GM12872 (cell line): ENCODE measurements around the gene PDE4D.

Experiments used
- TF ChIP-seq, protein P1 (sequence below): IDR thresholded peaks from 3 replicates; pipeline ENCODE4 v1.5.1; 2011; ENCODE audit warnings: low read depth, mild to moderate bottlenecking, low read length, moderate library complexity; ENCODE audit not compliant: insufficient read depth

Gene PDE4D

DNA sequence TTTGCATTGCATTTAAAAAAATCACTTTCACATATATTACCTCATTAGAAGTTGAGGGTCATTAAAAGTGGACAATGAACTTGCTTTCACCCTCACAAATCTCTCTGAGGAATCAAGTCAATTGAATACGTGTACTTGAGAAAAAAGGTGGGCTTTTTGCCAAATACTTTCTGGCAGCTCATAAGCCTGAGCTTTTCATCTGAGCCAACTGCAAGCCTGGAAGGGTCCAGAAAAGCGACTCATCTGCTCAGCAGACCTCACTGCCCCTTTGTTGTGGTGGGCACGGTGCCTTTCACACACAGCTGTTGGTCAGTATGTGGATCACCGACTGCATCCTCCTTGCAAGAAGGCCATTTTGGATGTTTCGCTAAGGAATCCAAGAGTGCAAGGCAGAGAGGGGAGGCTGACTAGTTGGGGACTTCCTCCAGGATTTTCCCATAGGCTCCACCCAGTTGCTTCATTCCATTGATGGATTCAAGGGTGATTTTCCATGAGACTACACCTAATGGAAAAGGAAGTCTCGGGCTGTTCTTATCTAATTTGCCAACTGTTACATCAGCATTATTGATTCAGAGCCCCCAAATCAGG lies 564.7 kb downstream of the PDE4D start:
- TF ChIP-seq, protein P1, sequence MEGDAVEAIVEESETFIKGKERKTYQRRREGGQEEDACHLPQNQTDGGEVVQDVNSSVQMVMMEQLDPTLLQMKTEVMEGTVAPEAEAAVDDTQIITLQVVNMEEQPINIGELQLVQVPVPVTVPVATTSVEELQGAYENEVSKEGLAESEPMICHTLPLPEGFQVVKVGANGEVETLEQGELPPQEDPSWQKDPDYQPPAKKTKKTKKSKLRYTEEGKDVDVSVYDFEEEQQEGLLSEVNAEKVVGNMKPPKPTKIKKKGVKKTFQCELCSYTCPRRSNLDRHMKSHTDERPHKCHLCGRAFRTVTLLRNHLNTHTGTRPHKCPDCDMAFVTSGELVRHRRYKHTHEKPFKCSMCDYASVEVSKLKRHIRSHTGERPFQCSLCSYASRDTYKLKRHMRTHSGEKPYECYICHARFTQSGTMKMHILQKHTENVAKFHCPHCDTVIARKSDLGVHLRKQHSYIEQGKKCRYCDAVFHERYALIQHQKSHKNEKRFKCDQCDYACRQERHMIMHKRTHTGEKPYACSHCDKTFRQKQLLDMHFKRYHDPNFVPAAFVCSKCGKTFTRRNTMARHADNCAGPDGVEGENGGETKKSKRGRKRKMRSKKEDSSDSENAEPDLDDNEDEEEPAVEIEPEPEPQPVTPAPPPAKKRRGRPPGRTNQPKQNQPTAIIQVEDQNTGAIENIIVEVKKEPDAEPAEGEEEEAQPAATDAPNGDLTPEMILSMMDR: no peak

DNA sequence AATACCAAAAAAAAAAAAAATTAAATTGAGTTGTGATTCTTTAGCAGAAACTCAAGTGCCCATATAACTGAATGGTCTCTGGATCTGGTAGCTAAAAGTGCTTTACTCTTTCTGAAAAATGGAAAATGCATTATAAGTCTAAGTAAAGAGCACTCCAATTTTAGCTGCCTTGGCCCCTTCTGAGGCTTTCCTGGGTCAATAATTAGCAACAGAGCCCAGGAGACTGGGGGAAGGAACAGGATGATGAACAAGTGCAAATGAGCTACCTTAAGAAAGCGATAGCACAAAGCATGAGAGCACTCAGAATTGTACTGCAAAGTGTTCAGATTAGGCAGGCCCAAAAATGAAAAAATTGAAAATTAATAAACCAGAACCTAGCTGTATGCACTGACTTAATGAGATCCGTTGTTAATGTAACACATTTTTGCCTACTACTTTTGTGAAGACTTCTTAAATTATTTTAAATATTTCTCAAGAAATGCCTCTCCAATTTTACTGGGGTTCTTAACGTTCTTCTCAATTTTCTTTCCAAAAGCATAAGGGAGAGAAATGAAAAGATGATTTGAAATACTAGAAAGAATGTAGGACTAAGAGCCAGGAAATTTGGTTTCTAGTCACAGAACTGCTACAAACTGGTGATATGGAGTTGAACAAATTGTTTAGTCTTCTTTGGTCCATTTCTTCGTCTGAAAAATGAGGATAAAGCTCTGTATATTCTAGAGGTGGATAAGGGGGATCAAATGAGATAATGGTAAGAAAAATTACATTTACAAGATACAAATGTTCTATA lies 566.1 kb downstream of the PDE4D start:
- TF ChIP-seq, protein P1: no peak

DNA sequence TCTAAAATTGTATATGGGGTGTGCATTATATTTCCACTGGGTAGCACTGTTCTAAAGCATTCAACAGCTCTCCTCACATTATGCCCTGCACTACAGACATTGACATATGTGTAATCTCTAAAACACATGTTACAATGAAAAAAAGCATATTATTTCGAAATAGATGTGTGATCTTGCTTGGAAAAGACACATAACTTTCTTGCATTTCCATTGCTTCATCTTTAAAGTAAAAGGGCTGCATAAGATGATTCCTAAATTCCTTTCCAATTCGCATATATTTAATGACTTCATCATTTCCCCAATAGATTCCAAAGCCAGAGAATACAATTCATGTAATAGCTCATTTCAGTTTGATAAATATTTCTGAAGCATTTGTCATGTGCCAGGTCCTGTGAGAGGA lies 566.9 kb downstream of the PDE4D start:
- TF ChIP-seq, protein P1: no peak

DNA sequence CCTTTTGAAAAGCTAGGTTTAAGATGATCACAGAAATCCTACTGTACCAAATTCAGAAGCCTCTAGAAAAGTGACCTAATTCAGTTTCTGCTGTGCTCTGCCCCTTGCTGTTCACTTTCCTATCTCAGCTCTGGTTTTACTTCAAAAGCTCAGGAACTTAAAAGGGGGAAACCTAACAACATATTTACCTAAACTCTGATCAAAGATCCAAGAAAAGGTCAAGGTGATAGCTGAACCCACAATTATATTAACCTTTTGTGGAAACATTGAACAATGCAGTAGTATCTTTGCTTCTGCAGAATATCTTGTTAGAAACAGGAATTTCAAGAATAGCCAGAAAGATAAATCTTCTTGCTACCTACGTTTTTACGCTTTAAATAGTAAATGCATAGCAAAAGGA lies 568.5 kb downstream of the PDE4D start:
- TF ChIP-seq, protein P1: no peak

DNA sequence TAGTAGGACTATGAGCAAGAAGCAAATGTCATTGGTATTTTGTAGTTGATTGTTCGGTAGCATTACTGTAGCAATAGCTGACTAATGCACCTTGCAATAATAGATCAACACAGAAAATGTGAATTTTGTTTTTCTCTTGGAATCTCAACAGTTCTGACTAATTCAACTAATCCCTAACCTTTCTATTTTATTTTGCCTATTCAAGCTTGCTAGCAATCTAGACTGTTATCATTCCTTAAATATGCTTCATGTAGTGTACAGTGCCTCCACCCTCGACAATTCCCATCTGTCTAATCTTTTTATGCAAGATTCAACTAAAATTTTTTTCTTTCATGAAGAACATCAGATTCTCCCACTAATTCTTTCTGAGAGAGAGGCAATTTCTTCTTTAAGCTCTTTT lies 570.6 kb downstream of the PDE4D start:
- TF ChIP-seq, protein P1: no peak

DNA sequence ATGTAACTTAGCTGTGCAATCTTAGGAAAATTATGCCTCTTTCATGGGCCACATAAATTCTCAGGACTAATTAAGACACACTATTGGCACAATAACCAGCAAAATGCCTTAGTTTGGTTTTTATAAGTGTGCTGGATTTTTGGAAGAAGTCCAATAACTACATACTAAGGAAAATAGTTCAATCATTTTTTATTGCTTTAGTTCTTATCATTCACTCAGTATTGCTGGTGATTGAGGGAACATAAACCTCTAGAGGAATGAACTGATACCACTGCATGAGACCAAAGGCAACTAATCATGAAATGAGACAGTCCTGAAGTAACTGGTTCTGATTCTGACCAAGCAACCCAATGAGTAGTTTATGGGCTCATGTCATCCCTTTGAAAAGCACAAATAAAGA lies 571.5 kb downstream of the PDE4D start:
- TF ChIP-seq, protein P1: no peak

DNA sequence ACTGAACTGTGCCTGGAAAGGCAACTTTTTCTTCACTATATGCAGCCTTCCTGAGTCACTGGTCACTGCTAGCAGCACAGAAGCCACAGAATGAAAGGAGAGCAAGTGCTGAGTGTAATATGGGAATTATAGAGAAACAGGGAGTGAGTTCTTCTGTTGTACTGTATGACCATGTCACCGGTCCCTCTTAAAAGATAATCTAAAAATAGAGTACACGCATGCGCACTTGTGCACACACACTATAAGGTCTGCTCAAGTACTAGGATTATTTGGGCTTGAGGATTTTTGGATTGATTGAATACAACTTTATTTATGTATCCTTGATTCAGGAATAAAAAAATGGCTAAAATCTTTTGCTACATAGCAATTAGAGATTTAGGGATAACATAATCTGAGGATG lies 571.9 kb downstream of the PDE4D start:
- TF ChIP-seq, protein P1: no peak
